ENCODE results near the gene MYL3. TPM values are rescaled to one million over a fixed set of nuclear protein-coding genes. Genes with fewer than 3 reads are reported as not detected.

The MYL3 gene
- polyA plus RNA-seq, 1 of the 3 experiments (the other 2 are of a cell fraction), result not detected

GRCh38 chr3:46907271-46907670 lies 44.0 kb upstream of the MYL3 start:
- no peak for DNase-seq
- CTCF ChIA-PET, result interaction anchor here (1.2 to 31.0 kb wide), 3 partner anchors 12 to 34 kb away, joined by 4 to 480 read pairs (median 5); partner anchors contain the start of gene PTH1R

More at GRCh38 chr3:46907271-46907670, 44.0 kb upstream of the MYL3 start:
- Histone ChIP-seq H3K36me3 (replicated peaks in 1 of 2; ENCODE audit: control insufficient read depth in 1 of 2, insufficient read depth in 2 of 2, low read length in 1 of 2) (no peaks in the 10 kb centered on the region), H3K4me3 (ENCODE audit: low read depth in 2 of 2, low read length in 1 of 2) (no peak overlapping the region), H3K4me2 (no peak overlapping the region), H2AFZ (ENCODE audit: low read depth) (no peak overlapping the region), H3K27ac (ENCODE audit: low read depth in 2 of 2, low read length in 1 of 2) (no peak overlapping the region), H3K27me3 (ENCODE audit: insufficient read depth) (no peaks in the 10 kb centered on the region), H3K9ac (no peak overlapping the region), H3F3A (replicated peaks; ENCODE audit: insufficient read depth) (no peaks in the 10 kb centered on the region), H3K4me1 (ENCODE audit: control insufficient read depth in 1 of 2, insufficient read depth in 2 of 2, low read depth in 1 of 2, low read length in 1 of 2) (peaks cover 0 to 11% of the 10 kb centered on the region in 2 experiments; a peak in 1 of 4 replicates), H3K79me2 (ENCODE audit: insufficient read depth) (no peaks in the 10 kb centered on the region), H4K20me1 (ENCODE audit: insufficient read depth) (no peaks in the 10 kb centered on the region), H3K9me3 (no peaks in the 10 kb centered on the region), H3K9me2 (no peaks in the 10 kb centered on the region)
- WGBS (ENCODE audit: low lambda C conversion rate), result 77% methylated on average over 11 of the region's 12 CpGs
- TF ChIP-seq GATA2 (CRISPR knock-in tag; IDR thresholded peaks at IDR 0.05) (no peak), ELF1 (IDR thresholded peaks at IDR 0.05) (no peak), CHD2 (IDR thresholded peaks at IDR 0.05; ENCODE audit: low read length, partially characterized antibody) (no peak), TEAD4 (IDR thresholded peaks at IDR 0.05; ENCODE audit: borderline replicate concordance, insufficient read depth) (no peak), EZH2phosphoT487 (IDR thresholded peaks at IDR 0.05; ENCODE audit: borderline replicate concordance, low read depth) (no peak), TCF12 (IDR thresholded peaks at IDR 0.05) (no peak), GABPA (IDR thresholded peaks at IDR 0.05; ENCODE audit: low read depth) (no peak), FOXM1 (IDR thresholded peaks at IDR 0.05; ENCODE audit: low read depth) (no peak), REST (IDR thresholded peaks at IDR 0.05; ENCODE audit: low read depth, low read length) (no peak), MXI1 (IDR thresholded peaks at IDR 0.05; ENCODE audit: low read depth, low read length) (no peak), YY1 (IDR thresholded peaks at IDR 0.05; ENCODE audit: low read depth) (no peak), EP300 (IDR thresholded peaks at IDR 0.05; ENCODE audit: borderline replicate concordance in 1 of 2, low read depth in 1 of 2, low read length in 1 of 2) (no peak), TAF1 (IDR thresholded peaks at IDR 0.05; ENCODE audit: borderline replicate concordance, low read depth, low read length) (no peak), JUND (IDR thresholded peaks at IDR 0.05) (no peak), USF1 (IDR thresholded peaks at IDR 0.05; ENCODE audit: borderline replicate concordance, low read depth) (no peak)
- POLR2A ChIA-PET, result no interaction called here

All from SK-N-SH (cell line).